ENCODE results near the gene MFGE8.
"Not testable (repeated sequence)": the region's sequence is repeated elsewhere in the genome, so short reads cannot be mapped to it uniquely, and the experiment has no call there.

DNA sequence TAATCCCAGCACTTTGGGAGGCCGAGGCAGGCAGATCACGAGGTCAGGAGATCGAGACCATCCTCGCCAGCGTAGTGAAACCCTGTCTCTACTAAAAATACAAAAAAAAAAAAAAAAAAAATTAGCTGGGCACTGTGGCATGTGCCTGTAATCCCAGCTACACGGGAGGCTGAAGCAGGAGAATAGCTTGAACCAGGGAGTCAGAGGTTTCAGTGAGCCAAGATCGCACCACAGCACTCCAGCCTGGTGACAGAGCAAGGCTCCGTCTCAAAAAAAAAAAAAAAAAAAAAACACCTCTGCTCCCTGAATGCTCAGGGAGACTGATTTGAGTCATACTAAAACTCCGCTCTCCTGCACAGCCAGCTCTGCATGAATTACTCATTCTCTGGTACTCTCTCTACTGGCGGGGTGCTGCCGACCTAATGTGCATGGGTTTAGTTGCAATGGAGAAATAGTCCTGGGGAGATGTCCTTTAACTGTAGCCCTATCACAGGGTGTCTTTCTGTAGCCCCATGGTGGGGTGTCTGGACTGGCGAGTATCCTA lies 7.8 kb upstream of the MFGE8 start:
- not testable (repeated sequence) for TF ChIP-seq POLR2A (IDR thresholded peaks at IDR 0.05; ENCODE audit: low read depth, low read length); POLR2AphosphoS5 (IDR thresholded peaks at IDR 0.05; ENCODE audit: low read depth, low read length); TAF1 (IDR thresholded peaks at IDR 0.05; ENCODE audit: borderline replicate concordance, low read depth, low read length)

All from GM12892 (cell line).